Activated B cell treated with CpG ODN at 0.5 μM for 24 hours (primary cell): Measurements from ENCODE around the gene XYLT1. TPM values are rescaled to one million over a fixed set of nuclear protein-coding genes. Genes with fewer than 3 reads are reported as not detected.

Experiments
- ATAC-seq: fragments of 200-7000 bp; cut with Tn5 transposase; one replicate; pipeline ENCODE4 v1.10.0; 2021; ENCODE audit warnings: low read depth, mild to moderate bottlenecking, moderate library complexity
- CTCF ChIA-PET: fragments of 350-600 bp; sonication (Branson Sonifier 250); formaldehyde crosslinking; loops from one replicate; lab custom pipeline; 2021; ENCODE audit warnings: antibody characterized with exemption; lab: Charles Lee
- POLR2A ChIA-PET: fragments of 350-600 bp; sonication (Branson Sonifier 250); formaldehyde crosslinking; loops from one replicate; lab custom pipeline; 2021; ENCODE audit warnings: antibody characterized with exemption; lab: Charles Lee
- DNase-seq: peaks from one replicate; pipeline ENCODE4 v3.0.0; 2022
- H3K27ac Mint-ChIP-seq: one replicate; pipeline ENCODE4 v1.8.0; 2020; ENCODE audit warnings: mixed read lengths
- H3K27me3 Mint-ChIP-seq: one replicate; pipeline ENCODE4 v1.8.0; 2021; ENCODE audit warnings: mixed read lengths
- H3K36me3 Mint-ChIP-seq: one replicate; pipeline ENCODE4 v1.8.0; 2021; ENCODE audit warnings: low read depth, mixed read lengths
- H3K4me1 Mint-ChIP-seq: one replicate; pipeline ENCODE4 v1.8.0; 2021; ENCODE audit warnings: mixed read lengths
- H3K4me3 Mint-ChIP-seq: one replicate; pipeline ENCODE4 v1.8.0; 2020; ENCODE audit warnings: mild to moderate bottlenecking, mixed read lengths
- H3K9me3 Mint-ChIP-seq: one replicate; pipeline ENCODE4 v1.8.0; 2020; ENCODE audit warnings: mixed read lengths
- intact Hi-C: fragments of 100-400 bp; cut with micrococcal nuclease; formaldehyde crosslinking; loops from one replicate; pipeline ENCODE4 v1.15.1; 2024
- total RNA-seq: library from RNA; stranded (reverse); gene quantifications from 2 replicates; pipeline ENCODE4 v1.2.3, GENCODE V29; 2022
- TF ChIP-seq, protein P1 (sequence below): fragments of 200-600 bp; IDR thresholded peaks from one replicate; pipeline ENCODE4 v1.8.0; 2022; ENCODE audit warnings: antibody characterized with exemption, mild to moderate bottlenecking

Gene XYLT1
- total RNA-seq, 1 donor from 2014 or later = 17.0 TPM

DNA sequence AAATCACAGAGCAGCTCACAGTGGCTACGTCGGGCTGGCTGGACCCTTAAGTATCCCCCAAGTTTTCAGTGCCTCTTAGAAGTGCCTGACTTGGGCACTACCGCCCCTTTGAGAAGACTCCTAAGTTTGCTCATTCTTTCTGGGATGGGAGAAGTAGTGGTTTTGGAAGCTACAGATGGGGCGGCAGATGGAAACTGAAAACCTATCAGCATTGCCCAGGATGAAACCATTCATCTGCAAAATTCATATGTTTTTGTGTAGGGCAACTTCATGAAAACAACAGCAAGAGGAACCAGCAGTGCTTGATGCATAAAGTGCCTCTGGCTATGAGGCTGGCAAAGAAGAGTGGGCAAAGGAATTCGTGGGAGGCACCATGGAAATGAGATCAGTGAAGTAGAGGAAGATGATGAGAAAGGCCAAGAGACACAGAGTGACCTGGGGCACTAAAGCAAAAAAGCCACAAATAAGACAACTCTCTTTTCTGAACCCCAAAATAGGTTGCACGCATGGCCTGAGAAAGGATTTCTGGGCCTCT is 277.1 kb downstream of the XYLT1 start:
- H3K27me3 Mint-ChIP-seq = no peaks in the 10 kb centered on the region
- H3K4me3 Mint-ChIP-seq = no peak overlapping the region
- TF ChIP-seq, protein P1, sequence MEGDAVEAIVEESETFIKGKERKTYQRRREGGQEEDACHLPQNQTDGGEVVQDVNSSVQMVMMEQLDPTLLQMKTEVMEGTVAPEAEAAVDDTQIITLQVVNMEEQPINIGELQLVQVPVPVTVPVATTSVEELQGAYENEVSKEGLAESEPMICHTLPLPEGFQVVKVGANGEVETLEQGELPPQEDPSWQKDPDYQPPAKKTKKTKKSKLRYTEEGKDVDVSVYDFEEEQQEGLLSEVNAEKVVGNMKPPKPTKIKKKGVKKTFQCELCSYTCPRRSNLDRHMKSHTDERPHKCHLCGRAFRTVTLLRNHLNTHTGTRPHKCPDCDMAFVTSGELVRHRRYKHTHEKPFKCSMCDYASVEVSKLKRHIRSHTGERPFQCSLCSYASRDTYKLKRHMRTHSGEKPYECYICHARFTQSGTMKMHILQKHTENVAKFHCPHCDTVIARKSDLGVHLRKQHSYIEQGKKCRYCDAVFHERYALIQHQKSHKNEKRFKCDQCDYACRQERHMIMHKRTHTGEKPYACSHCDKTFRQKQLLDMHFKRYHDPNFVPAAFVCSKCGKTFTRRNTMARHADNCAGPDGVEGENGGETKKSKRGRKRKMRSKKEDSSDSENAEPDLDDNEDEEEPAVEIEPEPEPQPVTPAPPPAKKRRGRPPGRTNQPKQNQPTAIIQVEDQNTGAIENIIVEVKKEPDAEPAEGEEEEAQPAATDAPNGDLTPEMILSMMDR = no peak
- no peak for DNase-seq
- POLR2A ChIA-PET = no interaction called here
- no peaks in the 10 kb centered on the region for H3K9me3 Mint-ChIP-seq
- ATAC-seq = no peak
- peaks cover 64% of the 10 kb centered on the region for H3K36me3 Mint-ChIP-seq
- H3K27ac Mint-ChIP-seq = no peak overlapping the region
- CTCF ChIA-PET = interaction anchor here (0.6 to 2.3 kb wide), 10 partner anchors 11 to 389 kb away, joined by 3 to 12 read pairs (median 4); no protein-coding TSS in a partner anchor
- no peaks in the 10 kb centered on the region for H3K4me1 Mint-ChIP-seq
- intact Hi-C loops = loop anchor here (1.0 kb wide), 3 partner anchors 183 to 386 kb away; no protein-coding TSS in a partner anchor

DNA sequence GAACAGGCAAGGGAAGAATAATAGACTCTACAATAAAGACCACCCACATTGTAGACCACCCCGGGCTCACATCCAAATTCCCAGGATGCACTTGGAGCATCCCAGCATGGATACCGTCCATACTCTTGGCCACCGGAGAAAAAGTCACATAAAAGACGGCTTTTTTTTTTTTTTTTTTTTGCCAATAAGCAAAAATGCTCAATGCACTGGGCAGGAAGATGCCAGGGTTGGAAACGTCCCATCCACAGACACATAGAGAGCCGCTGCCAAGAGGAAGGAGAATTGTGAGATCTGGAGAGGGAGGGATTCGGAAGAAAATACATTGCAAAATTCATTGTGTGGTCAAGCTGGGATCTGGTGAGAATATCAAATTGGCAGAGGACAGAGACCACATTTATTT is 286.7 kb downstream of the XYLT1 start:
- H3K4me3 Mint-ChIP-seq = no peak overlapping the region
- no peak for ATAC-seq
- H3K27ac Mint-ChIP-seq = no peak overlapping the region
- TF ChIP-seq, protein P1 = no peak
- intact Hi-C loops = no loop called here
- POLR2A ChIA-PET = no interaction called here
- no peaks in the 10 kb centered on the region for H3K27me3 Mint-ChIP-seq
- DNase-seq = no peak
- CTCF ChIA-PET = no interaction called here
- peaks cover 3% of the 10 kb centered on the region for H3K4me1 Mint-ChIP-seq
- no peaks in the 10 kb centered on the region for H3K9me3 Mint-ChIP-seq
- H3K36me3 Mint-ChIP-seq = peaks cover 34% of the 10 kb centered on the region

DNA sequence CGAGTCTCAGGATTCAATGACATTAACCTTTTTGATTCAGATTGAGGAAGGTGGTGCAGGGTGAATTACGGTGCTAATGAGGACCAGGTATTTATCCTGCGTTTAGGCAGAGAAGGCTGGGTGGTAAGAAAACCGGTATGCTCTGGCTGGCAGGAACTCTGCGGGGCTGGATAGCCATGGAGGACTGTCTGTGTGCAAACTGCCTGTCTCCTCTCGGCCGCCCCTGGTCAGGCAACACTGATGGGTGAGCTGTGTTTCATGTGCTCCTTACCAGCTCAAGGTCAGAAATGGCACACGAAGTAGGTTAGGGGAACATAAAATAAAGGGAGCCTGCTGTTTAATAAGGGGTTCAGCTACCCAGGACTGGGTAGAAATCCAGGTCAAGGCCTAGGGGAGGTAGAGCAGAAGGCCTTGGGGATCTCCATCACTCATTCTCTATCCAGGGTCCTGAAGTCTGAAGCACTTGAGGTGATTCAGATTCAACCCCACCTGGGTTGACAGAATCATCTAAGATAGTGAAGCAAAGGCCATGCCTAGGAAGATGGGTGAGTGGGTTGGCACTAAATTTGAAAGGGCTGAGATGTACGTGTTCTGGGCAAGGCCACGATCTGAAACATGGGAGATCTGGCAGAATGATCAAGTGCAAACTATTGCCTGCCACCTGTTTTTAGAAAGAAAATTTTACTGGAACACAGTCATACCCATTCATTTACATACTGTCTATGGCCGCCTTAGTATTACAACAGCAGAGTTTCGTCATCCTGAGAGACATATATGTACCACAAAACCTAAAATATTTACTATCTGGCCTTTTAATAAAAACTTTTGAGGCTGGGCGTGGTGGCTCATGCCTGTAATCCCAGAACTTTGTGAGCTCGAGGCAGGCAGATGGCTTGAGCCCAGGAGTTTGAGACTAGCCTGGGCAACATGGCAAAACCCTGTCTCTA is 292.5 kb downstream of the XYLT1 start:
- CTCF ChIA-PET = no interaction called here

DNA sequence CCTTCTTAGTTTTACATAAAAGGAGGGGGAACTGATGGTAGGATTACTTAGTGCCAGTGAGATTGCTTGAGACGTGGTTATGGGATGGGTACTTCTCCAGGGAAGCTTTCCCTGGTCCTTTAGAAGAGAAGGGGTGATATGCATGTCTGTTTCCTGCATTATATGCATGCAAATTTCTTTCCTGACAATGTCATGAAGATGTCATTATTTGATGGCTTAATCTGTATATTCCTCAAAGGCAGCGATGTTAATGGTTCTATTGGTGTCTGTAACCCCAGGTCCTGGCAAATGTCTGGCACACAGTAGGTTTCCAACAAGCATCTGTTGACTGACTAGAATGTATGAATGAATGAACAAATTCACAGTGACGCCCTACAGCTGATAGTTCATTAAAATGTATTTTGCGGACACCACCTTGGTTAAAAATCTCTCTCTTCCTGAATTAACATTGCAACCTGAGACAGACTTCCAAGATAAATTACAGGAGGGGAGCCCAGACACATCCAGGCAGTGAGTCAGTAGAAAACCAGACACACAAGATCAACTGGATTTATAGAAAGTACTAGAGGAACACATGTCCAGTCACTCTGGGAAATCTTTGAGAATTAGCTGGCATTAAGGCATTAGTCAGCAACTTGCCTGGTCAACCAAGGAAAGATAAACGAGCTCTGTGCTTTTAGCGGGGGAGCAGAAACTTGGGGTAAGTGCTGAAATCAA is 293.4 kb downstream of the XYLT1 start:
- H3K9me3 Mint-ChIP-seq = peaks cover 4% of the 10 kb centered on the region
- intact Hi-C loops = loop anchor here (10.0 kb wide), 1 partner anchor 313 kb away; no protein-coding TSS in a partner anchor
- CTCF ChIA-PET = no interaction called here
- no peak for DNase-seq
- H3K27ac Mint-ChIP-seq = no peak overlapping the region
- no peak overlapping the region for H3K4me3 Mint-ChIP-seq
- no peak for ATAC-seq
- TF ChIP-seq, protein P1 = no peak
- POLR2A ChIA-PET = no interaction called here
- peaks cover 15% of the 10 kb centered on the region for H3K36me3 Mint-ChIP-seq
- H3K27me3 Mint-ChIP-seq = no peaks in the 10 kb centered on the region
- peaks cover 17% of the 10 kb centered on the region for H3K4me1 Mint-ChIP-seq

More for the DNA sequence above, 292.5 kb downstream of the XYLT1 start:
- POLR2A ChIA-PET = no interaction called here
- H3K27me3 Mint-ChIP-seq = no peaks in the 10 kb centered on the region
- H3K4me3 Mint-ChIP-seq = no peak overlapping the region
- intact Hi-C loops = loop anchor here (10.0 kb wide), 1 partner anchor 313 kb away; no protein-coding TSS in a partner anchor
- ATAC-seq (no peak), DNase-seq (no peak)
- TF ChIP-seq, protein P1 = no peak
- H3K36me3 Mint-ChIP-seq = peaks cover 15% of the 10 kb centered on the region
- H3K4me1 Mint-ChIP-seq = peaks cover 10% of the 10 kb centered on the region
- H3K27ac Mint-ChIP-seq = no peak overlapping the region
- H3K9me3 Mint-ChIP-seq = peaks cover 4% of the 10 kb centered on the region
